NCI-H524 treated with DMSO at 0.1 percent for 48 hours (cell line): ENCODE results near the gene CAB39.

Experiments
- DNase-seq: peaks from one replicate; lab custom pipeline; 2025; lab: John Stamatoyannopoulos, UW

The CAB39 gene

DNA sequence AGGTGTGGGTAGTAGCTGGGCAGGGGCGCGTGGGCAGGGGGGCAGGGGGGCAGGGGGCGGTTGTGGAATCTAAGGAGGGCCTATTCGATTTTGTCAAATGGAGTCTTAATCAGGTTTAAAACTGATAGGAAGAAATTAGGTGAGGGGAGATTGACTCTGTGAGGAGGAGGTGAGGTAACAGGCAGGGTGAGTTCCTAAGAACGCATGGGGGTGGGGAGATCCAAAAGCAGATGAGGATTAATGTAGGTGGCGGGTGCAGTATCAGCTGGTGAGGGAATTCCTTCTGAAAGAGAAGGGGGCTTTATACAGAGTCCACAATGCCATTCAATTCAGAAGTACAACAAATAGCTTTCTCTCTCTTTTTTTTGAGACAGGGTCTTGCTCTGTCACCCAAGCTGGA, 72.7 kb downstream of the CAB39 start:
- DNase-seq, result no peak

DNA sequence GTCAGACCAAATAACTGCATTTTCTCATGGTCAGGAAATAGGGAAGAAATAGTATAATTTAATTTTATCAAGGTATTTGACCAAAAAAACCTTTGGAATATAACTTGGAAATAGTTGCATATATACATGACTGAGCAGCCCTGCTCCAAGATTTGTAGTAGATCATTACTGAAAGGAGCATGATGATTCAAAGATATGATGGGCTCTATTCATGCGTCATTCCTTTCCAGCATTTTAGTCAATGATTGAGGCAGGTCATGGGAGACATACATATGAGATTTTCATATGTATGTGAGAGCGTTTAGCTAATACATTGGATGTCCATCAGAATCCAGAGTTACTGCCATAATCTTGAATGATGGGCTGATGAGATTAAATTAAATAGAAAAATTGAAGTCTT, 74.5 kb downstream of the CAB39 start:
- DNase-seq, result no peak

DNA sequence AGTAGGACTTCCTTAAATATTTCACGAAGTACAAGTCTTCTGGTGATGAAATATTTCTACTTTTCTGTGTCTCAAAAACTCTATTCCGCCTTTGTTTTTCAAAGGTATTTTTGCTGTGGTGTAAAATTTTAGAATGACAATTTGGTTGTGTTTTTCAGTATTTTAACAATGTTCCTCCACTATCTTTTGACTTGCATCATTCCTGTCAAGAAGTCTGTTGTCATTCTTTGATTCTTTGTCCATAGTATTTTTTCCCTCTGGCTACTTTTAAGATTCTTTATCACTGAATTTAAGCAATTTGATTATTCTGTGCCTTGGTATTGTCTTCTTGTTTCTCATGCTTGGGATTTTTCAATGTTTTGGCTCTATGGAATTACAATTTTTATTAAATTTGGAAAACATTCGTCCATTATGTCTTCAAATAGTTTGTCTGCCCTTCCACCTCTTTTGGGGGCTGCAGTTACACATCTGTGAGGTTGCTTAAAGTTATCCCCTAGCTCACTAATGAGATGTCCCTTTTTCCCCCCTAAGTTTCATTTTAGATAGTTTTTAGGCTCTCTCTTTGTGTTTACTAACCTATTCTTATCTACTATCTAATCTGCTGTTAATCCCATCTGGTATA, 76.0 kb downstream of the CAB39 start:
- no peak for DNase-seq

DNA sequence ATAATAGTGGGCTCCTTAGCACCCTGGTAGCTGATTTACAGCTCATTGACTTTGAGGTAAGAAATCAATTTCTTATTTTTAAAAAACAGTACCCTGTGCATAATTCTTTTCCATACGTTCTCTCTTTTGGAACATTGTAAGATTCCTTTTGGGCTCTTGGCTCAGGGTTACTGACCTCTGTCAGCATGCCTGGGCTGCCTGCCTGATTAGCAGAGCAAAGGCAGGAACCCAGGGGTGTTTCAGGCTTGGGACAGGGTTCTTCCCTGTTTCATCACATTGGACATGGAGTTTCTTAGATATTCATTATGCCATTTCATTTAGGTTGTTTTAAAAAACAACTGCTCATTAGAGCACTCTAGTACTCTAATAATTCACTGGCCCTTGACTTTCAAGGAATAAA, 78.3 kb downstream of the CAB39 start:
- no peak for DNase-seq

DNA sequence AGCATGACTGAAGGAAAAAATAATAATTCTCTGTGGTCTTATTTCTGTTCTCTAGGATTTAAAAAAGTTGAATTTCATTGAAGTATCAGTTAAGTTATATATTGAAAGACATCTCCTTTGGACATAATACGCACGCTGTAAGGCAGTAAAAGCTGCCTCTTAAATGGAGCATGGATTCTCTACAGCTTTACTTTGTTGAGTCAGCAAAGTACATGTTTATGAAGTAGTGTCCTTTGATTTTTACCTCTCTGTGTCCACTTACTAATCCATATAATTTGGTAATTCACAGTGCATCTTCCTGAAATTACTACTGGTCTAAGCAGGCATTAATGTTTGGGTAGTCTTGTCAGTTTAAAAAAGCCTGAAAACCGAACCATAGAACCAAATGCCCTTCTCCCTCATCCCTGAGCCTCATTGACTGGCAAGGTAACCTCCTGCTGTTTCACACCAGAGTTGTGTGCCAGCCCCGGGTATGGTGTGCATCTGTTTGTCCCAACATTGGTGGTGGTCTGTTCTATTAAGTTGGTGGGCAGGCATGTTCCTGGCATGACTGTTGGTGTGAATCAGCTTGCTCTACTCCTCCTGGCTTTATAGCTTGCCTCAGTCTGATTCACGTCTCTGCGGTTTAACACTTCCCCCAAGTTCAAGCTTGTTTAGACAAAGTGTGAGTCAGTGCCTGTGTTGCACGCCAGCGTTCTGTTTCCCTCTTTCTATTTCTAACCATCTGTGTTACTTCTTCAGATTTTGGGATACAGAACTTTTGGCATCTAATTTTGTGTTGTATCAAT, 81.1 kb downstream of the CAB39 start:
- DNase-seq, result no peak

DNA sequence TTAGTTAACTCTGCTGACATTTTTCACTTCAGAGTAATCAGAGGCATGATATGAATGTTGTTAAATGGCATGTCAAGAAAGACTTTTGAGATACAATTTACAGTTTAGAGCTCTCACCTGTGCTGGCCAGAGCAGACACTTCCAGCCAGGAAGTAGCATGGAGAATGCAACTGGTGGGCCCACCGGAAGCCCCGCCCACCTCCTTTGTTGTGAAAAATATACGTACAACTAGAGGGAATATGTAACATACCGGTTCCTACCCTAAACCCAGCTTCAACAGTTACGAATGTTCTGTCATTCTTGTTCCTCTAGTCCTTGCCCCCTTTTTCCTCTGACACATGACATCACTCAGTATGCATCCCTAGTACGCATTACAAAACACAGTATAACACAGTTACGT, 81.9 kb downstream of the CAB39 start:
- no peak for DNase-seq

DNA sequence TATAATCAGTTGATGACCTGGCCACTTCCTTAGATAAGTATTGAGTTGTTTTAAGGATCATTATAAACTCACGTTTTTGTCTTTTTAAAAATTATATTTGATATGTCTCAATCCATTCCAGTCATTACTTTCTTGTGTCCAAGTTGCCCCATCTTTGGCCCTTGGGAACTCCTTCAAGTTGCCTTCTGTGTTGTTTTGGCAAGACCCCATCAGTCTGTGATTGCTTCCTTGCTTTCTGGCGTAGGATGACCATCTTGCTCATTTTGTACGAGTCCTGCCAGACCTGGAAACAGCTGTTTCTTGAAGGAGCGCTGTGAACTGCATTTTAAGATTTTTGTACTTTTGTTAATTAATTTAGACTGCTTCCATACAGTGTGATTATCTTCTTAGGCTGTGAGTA, 83.2 kb downstream of the CAB39 start:
- no peak for DNase-seq

DNA sequence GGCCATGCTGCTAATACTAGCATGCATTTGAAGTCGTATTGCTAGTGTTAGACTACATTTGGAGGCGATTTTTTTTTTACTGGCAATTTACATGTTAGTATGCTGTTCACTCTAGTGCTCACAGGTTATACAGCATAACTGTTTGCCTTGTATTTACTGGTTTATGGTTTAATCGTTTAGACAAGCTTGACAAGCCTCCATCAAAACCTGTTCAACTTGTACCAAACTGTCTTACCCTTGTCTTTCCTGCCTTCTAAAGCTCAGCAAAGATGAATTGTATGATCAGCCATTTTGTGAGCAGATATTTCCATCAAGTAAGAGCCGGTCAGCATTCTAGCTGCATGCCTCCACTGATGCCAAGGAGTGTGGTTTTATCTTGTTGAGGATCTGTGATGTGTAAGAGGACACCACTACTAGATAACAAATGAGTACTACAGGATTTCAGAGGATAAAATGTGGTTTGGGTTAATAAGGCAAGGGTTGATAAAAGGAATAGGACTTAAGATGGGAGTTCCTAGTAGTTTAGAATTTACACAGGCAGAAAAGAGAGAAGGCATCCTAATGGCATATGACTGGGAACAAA, 83.7 kb downstream of the CAB39 start:
- no peak for DNase-seq

DNA sequence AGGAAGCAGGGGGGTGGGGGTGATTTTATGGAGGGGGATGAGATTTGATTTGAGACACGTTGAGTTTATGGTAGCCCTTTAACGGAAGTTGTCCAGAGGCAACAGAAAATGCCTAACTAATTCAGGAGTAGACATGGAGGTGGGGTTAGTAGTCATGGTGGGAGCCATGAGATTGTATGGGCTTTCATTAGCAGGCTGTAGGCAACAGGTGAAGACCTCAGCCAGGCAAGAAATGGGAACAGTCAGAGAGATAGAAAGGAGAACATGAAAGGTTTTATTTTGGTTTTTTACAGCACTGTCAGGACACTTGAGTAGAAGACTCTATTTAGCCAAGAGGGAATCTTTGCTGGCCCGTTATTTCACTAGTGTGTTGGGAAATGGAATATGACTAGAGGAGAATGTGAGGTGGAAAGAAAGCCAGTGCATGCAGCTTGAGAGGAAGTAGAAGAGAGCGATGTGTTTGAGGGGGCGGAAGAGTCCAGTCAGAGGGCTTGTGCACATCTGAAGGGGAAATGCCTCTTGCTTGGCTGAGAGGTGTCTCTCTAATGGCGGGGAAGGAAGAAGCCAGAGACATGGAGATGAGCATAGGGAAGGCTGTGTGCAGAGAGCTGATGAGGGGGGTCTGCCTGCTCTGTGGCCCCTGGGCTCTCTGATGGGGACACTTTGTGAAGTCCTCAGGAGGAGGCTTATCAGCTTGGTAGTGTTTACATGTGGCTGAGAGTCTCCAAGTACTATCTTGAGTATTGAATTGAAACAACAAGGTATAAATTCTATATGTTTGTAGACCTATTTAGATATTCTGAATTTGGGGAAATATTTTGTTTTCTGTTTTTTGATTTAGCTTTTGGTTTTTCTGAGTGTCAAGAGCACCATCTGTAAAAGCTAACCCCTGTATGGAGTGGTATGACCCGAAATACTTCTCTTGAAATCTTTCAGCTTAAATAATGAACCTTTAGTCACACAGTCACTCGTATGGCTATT, 85.2 kb downstream of the CAB39 start:
- DNase-seq, result no peak

DNA sequence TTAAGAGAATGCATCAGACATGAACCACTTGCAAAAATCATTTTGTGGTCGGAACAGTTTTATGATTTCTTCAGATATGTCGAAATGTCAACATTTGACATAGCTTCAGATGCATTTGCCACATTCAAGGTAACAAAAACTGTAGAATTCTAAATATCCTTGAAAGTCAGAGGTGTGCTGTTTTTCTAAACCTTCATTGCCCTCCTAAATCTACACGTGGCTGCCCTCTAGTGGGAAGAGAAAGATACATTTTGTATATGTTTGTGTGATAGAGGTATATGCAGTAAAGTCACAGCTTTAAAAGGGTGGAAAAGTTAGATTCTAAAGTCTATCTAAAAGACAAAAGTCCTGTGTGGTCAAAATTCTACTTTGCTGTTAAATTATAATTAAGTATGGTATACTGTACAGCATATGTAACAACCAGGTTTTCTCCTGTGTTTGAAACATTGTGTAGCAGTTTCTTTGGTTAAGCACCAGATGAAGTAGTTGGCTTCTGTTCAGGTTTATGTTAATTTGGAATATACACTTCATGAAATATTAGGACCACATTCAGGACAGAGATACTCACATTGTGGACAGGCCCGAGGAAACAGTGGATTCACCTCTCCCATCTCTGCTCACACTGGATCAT, 86.2 kb downstream of the CAB39 start:
- peak; percentile 18 for DNase-seq

DNA sequence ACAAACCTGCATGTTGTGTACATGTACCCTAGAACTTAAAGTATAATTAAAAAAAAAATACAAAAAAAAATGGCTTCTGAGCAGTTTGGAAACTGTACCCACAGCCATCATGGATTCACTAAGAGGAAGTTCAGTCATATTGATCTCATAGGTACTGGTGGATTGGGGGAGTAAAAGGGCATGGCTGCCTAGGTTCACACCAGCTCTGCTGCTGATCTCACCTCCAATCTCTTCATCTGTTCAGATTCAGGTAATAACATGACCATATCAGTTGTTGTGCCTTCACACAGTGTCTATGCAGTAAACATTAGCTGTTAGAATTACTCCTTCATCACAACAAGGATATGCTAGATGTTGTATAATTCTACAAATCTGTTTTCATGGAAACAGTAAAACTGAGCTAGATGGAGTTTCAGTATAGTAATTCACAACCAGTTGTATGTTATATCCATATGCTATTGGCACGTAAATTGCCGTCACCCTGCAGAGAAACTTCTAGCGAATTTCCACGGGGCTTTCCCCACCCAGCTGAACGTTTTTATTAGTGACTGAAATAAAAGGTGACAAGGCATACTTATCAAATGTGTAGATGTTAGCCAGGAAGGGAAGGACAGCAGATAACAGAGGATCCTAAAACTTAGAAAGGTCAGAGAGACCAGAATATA, 92.8 kb downstream of the CAB39 start:
- no peak for DNase-seq

DNA sequence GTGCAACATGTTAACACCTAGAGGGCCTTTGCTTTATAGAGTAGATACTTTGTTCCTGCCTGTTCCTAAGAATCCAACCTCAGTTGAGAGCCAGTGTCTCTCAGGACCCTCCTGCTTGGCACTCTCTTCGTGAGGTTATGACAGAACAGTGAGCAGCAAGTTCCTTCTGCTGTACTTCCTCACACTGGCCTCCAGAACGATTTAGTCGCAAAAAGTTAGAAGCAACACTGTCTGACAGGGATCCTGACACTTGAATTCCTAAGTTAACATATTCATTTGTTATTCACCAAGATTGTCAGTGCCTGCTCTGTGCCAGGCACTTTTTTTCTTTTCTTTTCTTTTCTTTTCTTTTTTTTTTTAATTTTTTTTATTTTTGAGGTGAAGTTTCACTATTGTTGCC, 95.1 kb downstream of the CAB39 start:
- no peak for DNase-seq

DNA sequence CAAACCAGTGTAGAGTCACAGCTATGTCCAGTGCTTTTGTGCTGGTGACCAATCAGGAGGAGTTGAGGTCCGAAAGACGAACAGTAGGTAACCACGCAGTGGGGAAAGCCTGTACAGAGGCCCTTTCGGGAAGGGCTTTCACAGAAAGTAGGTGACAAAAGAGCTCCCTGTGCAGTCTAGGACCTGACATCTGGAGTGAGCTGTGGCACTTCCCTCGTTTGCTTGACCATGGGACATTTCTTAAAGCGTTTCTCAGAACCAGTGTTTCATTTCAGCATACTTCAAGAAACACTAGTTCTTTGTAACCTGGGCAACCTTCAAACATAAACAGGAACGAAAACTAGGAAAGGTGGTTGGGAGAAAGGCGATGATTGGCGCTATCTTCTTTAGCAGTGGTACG, 96.4 kb downstream of the CAB39 start:
- no peak for DNase-seq

DNA sequence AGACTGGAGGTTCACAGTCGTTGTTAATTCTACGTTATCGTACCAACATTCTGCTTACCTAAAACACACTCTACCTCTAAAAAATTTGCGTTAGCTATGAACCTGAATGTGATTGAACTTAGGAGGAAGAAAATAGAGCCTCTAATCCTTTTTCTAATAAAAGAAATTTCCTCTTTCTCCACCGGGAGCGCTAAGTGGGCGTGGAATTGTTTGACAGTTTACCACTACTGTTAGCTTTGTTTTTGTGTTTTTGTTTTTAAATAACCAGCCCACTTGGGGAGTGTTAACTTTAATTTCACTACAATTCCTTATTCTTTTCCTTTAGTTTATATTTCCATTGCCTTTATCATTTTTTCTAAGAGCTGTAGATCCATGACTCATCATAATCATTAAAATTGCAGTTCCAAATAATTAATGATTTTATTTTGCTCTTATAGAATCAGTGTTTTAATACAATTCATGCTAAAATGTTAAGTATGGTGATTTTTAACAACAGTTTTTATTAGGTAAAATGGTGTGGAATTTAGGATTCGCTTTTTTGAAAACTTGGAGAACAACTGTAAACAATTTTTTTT, 97.1 kb downstream of the CAB39 start:
- DNase-seq, result no peak

DNA sequence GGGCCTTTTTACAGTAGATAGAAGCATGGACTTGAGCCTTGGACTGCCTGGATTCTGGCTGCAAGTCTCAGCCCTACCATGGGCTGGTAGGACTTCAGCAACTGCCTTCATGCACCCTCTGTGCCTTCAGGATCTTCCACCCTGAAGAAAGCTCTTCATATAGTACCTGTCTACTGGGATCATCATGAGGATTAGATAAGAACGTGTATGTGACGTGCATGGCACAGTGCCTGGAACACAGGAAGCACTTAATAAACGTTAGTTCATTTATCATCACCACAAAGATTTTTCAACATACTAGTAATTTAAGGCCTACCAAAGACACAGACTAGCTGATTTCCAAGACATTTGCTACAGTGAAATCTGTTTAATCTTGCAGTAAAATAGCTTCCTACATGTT, 98.9 kb downstream of the CAB39 start:
- no peak for DNase-seq

DNA sequence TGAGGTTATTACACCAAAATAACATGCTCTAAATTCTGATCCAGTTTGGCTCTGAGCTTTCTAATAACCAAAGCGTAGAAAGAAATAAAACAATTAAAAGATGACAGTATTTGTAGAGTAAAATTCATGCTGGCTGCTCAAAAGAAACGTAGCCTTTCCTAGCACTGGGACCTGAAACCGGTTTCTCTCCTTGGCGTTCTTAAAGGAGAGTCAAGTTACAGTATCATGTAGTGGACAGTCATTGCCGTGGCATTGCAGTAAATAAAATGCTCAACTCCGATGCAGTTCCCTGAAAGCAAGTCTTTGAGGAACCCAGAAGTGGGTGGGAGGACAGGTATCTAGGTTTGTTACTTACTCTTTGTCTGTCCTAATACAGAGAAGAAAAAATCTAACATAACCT, 99.4 kb downstream of the CAB39 start:
- no peak for DNase-seq

DNA sequence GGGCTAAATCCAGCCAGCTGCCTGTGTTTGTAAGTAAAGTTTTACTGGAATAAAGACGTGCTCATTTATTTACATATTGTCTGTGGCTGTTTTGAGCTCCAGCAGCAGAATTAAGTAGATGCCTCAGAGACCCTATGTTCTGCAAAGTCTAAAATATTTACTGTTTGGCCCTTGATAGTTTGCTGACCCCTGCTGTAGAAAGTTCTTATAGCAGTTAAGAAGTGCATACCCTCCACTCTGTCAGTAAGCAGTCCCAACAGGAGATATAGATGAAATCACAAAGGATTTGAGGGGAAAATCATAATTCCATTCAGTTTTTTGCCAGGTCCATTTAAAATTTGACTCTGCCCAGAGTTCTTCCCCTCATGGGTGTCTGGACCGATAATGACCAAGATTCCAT, 102.0 kb downstream of the CAB39 start:
- no peak for DNase-seq

DNA sequence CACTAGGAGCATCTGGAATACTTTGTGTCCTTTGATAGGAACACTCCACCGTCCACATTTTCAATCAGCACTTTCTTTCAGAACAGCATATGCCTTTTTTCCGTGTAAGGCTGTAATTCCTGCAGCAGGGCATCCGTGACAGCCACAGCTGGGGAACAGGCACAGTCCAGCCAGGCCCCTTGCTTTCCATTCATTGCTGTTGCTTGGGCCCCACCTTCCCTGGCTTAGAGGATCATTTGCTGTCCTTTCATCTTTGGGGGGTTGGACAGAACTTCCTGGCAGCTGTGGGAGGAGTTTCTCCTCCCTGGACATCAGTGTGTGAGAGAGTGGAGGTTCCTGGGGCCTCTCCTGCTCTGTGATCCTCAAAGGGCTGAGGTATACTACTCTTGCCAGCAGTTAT, 102.4 kb downstream of the CAB39 start:
- DNase-seq, result no peak

DNA sequence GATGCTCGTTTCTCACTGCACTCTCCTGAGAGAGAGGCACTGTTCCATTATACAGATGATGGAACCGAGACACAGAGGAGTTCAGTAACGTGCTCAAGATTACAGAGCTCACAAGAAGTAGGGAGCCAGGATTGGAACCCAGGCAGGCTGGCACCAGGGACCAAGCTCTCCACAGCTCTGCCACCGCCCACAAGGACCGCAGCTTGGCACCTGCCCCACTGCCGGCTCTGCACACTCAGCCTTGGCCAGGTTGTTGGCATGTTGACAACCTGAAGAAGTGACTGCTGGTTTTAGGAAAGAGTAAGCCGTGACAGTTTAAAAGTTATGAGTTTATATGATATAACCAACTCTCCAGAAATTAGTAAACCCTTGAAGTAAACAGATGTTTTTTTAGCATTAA, 104.1 kb downstream of the CAB39 start:
- DNase-seq, result no peak

DNA sequence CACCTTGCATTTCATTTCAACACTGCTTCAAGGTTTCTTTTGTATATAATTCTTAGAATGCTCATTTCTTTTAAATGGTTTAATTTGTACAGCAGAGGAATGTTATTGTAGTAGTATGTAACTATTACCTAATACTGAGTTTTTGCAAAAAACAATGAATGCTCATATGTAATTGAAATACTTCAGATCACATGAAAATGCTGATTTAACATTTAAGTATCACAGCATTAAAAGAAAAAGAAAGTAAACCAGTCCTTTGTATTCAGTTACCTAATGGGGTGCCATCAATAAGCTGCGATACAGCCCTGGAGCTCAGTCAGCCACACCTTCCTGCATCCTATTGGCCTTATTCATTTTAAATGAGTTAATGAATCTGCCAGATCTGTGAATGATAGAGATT, 106.8 kb downstream of the CAB39 start:
- DNase-seq, result no peak
